HG02763 (cell line): Measurements from ENCODE around the gene COL5A1.
"Not testable (repeated sequence)": the region's sequence is repeated elsewhere in the genome, so short reads cannot be mapped to it uniquely, and the experiment has no call there.

ENCODE experiments used
- ATAC-seq: cut with Tn5 transposase; IDR thresholded peaks from one replicate; pipeline ENCODE4 v1.9.1; 2021; ENCODE audit warnings: mild to moderate bottlenecking, moderate library complexity; ENCODE audit not compliant: unreplicated experiment

The COL5A1 gene

DNA sequence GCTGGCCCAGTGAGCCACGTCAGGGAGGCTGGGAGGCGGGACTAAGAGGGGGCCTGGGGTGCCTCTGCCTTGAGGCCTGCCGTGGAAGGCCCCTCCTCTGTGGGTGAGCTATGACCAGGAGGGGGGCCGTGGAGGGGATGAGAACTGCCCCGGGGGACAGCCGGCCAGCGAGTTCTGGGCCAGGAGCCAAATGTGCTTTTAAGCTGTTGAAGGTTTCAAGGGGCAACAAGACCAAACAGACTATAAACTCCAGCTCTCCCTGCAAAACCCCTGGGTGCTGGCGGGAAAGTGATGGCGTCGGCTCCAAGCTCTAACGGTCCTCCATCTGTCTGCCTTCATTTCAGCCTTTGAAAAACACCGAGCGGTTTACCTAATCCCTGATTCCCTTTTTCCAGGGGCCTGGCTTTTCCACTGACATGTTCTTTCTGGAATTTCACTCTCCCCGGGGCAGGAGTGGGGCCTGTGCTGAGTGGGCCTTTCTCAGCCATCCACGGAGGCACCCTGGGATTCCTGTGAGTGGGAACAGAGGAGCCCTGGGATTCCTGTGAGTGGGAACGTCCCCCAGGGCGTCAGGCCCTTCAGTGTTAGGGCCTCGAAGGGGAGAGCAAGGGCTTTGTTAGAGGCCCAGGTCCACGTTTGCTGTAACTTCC is 65.6 kb downstream of the COL5A1 start:
- ATAC-seq, result no peak

DNA sequence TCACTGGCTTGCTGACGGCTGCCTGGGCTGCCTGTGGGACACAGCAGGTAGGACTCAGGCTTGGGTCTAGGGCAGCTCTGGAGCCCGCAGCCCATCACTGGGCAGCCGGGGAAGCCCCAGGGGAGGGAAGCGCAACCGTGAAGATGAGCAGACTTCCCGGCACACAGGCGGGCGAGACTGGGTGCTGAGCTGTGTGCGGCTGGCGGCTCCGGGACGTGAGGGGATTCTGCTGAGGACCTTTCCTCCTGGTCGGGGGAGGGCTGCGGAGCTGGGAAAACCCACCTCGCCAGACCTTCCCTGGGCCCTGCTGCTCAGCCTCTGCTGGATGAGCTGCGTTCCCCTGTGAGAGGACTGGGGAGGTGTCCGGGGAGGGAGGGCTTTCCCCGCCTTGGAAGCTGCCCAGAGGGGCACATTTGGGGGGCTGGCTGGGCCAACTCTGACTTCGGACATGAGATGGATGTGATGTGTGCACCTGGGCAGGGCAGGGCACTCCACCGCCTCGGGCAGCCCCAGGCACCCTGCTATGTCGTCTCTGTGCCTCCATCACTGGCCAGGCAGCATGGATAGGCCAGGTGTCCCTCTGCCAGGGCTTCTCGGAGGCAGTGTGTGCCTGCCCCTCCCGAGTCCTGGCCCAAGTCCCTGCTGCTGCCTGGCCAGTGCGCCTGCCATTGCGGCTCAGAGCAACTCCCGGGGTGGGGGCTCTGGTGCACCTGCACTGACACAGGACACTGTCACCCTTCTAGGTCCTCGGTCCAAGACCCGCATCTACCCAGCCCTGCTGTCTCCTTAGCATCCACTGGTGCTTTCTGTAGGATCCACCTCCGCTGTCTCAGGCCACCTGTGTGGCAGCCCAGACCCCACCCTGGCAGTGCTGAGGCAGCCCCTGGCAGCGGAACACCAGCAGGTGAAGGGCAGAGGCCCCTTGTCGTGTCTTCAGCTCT is 66.4 kb downstream of the COL5A1 start:
- ATAC-seq, result no peak

DNA sequence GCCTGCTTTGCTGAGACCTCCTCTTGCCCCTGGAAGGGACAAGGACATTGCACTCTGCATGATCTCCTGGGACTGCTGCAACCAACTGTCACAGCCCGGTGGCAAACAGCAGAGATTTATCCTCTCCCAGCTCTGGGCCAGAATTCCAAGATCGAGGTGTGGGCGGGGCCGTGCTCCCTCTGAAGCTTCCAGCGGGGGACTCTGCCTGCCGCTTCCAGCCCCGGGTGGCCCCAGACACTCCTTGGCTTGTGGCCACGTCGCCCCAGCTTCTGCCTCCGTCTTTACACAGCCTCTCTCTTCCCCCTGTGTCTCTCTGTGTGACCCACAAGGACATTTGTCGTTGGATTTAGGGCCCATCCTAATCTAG is 67.1 kb downstream of the COL5A1 start:
- ATAC-seq, result no peak

DNA sequence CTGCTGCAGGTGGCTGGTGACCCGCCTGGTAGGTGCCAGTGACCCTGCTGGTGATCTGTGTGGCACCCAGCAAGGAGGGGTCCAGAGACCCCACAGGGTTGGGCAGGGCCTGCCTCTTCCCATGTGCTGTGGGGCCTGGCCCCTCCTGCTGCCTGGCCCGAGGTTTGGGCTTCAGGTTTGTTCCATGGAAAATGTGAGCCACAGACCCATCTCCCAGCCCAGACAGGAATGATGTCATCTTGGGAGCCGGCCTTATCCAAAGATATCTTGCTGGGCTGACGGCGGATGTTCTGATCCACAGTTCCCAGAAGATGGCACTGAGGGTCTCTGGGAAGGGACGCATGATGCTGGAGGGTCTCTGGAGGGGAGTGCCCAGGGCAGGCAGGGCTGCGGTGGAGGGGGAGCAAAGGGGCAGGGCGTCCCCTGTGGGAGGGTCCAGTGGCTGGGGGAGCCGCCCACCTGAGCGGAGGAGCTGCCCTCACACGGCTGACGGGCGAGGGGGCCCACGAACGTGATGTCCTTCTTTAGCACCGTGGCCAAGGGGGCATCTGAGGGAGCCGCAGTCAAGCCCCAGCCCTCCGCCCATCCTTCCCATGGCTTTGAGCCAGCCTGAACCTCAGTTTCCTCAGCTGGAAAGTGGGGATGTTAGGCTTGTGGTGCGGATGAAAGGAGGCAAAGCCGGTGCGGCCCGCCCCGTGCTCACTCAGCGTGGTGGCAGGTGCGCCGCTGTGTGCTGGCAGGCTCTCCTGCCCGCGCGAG is 68.1 kb downstream of the COL5A1 start:
- no peak for ATAC-seq

DNA sequence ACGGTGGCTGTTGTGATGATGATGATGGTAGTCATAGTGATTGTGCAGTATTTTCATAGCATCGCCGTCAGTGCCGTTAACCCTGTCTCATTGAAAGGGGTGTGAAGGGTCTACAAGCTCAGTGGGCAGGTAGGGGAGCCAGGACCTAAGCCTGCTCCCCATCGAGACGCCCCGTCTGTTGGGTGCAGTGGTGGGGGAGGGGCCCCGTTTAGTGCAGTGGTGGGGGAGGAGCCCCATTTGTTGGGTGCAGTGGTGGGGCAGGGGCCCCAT is 68.6 kb downstream of the COL5A1 start:
- ATAC-seq, result no peak

DNA sequence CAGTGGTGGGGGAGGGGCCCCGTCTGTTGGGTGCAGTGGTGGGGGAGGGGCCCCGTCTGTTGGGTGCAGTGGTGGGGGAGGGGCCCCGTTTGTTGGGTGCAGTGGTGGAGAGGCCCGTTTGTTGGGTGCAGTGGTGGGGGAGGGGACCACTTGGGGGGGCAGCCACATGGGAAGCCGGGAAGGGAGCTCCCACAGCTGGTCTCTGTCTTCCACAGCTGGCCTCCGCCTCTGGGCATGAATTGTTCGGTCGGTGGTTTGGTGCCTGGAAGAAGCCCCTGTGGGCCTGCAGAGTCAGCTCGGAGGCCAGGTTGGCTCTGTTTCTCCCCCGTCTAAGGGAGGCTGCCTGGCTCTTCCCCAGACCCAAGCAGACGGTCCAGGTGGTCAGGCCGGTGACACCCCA is 69.3 kb downstream of the COL5A1 start:
- ATAC-seq, result no peak

DNA sequence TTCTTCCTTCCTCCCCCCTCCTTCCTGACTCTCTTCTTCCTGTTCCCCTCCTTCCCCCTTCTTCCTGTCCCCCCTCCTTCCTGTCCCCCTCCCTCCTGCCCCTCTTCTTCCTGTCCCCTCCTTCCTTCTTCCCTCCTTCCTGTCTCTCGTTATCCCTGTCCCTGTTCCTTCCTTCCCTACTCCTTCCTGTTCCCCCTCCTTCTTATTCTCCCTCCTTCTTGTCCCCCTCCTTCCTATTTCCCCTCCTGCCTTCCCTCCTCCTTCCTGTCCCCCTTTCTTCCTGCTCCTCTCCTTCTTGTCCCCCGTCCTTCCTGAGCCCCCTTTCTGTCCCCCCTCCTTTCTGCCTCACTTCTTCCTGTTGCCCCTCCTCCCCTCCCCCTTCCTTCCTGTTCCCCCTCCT is 70.6 kb downstream of the COL5A1 start:
- no peak for ATAC-seq

DNA sequence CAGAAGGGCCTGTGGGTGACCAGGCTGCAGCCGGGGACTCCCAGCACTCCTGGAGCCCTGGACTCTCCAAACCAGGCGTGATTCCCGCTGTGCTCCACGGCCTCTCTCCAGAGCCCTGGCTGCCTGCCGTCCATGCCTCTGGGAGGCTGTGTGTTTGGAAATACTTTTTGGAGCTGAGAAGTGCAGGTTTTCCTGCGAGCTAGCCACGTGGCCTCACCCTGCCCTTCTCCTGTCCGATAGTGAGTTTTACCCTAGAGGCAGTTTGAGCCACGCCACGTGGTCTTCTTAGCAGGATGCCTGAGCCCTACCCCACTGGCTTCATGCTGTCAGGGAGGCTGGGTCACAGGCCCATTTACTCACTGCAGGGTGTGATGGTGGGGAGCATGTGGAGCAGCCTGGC is 71.3 kb downstream of the COL5A1 start:
- no peak for ATAC-seq

DNA sequence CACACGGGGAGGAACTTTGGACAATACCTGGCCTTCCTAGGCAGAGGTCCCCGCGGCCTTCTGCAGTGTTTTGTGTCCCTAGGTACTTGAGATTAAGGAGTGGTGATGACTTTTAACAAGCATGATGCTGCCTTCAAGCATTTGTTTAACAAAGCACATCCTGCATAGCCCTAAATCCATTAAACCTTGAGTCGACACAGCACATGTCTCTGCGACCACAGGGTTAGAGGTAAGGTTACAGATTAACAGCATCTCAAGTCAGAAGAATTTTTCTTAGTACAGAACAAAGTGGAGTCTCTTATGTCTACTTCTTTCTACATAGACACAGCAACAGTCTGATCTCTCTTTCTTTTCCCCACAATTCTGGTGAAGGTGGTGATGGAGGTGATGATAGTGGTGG is 73.9 kb downstream of the COL5A1 start:
- not testable (repeated sequence) for ATAC-seq

DNA sequence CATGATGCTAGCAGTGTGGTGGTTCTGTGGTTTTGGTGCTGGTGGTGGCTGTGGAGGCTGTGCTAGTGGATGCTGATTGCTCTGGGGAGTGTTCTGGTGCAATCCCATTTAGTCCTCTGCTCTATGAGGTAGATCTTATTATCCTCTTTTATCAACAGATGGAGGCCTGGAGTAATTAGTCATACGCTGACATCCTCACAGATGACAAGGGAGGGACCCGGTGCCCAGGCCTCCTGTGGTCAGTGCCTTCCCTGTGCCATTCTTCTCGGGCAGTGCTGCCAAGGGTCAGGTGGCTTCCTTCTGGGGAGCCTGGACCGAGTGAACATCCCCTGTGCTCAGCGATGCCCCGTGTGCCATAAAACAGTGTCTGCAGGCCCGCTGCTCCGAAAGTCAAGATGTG is 74.5 kb downstream of the COL5A1 start:
- ATAC-seq, result no peak

DNA sequence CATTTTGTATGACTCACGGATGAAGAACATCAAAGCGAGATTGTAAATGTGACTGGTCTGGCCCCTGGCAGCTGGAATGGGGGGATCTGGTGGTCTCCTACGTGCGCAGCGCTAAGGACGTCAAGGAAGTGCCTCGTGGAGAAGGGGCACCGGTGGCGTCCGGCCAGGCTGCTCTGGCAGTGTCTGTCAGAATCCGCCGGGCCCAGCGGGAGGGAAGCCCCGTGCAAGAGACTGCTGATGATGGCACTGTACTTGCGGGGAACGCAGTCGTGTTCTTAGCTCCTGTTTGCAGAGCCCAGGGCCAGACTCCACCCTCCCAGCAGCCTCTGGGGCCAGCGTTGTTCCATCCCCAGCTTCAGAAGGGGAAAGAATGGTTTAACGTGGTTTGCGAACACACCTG is 75.5 kb downstream of the COL5A1 start:
- no peak for ATAC-seq

DNA sequence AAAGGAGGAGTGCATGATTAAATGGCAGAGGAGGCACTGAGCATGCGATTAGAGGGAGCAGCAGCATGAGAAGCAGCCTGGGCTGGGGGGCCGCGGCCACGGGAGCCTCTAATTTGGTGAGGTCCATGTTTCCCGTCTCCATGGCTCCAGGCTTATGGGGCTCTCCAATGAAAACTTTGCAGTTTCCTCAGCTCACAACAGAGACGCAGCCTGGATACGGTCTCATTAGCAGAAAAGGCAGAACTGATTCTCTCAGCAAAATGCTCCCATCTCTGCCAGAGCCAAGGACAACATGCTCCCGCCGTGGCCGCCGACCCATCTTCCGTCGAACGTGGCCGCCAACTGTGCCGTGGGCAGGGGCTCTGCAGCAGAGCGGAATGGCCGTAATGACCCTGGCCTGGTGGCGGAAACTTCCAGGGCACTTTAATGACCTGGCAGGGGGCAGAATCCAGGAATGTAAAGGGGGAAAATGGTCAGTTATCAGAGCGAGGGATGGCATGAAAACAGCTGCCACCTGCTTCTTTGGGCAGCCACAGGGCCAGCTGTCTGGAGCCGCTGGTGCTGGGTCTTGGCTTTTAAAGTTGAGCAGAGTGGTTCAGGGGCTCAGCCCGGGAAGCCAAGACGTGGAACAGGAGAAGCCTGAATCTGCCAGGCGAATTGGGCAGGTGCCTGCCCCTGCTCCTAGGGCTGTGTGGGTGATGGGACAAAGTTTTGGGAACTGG is 76.5 kb downstream of the COL5A1 start:
- no peak for ATAC-seq

DNA sequence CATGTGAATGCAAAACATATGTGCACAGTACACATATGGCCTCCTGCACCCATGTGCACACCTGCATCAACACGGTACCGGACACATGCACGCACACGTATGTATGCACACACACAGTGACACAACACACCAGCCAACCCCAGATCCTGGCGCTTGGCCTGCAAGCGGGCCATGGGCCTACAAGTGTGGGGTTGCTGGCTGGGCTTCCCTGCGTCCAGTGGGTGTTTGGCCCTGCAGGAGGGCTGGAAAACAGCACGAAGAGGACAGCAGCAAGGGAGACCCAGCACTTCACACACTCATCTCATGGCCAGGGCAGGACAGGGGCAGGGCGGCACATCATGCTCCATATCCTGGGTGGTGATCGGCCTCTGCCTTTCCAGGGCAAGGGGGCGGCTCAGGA is 77.7 kb downstream of the COL5A1 start:
- ATAC-seq, result no peak

DNA sequence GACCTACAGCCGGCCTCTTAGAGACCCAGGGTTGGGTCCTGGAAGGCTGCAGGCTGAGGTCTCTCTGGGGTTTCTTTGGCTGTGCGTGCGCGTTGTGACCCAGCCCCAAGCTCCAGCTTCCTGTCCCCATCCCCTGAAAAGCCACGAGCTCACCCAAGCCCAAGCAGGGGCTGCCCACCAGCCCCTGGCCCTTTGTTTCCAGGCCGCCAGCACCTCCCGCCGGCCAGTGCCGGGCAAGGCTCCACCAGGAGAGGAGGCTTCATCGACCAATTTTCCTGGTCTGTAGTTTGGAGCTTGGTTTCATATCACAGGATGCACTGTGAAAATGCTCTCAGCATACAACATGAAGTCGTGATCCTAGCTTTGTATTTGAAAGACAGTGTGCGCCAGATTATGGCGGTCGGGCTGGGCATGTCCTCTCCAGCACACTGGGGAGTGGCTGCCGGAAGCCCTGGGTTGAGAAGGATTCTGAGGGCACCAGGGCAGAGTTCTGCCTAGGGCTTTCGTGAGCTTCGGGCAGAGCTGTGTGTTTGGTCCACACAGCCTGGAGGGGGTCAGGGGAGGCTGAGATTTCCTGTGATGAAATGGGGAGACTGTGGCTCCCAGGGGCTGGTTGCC is 78.6 kb downstream of the COL5A1 start:
- no peak for ATAC-seq

DNA sequence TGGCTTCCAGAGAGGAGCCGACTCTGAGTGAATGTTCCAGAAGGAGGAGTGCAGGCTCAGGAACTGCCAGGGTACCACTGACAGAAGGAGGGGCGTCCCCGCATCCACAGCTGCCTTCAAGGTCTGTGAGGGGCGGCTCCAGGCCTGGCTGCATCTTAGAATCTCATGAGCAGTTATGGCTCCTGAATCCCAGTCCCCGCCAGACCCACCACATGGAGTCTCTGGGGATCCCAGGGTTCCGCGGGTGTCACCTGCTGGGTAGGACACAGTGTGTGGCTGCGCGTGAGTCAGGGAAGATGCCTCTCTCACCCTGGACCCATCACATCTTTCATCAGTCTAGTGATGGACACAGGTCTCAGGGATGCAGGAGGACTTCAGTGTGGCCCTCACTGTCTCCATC is 79.2 kb downstream of the COL5A1 start:
- ATAC-seq, result no peak

DNA sequence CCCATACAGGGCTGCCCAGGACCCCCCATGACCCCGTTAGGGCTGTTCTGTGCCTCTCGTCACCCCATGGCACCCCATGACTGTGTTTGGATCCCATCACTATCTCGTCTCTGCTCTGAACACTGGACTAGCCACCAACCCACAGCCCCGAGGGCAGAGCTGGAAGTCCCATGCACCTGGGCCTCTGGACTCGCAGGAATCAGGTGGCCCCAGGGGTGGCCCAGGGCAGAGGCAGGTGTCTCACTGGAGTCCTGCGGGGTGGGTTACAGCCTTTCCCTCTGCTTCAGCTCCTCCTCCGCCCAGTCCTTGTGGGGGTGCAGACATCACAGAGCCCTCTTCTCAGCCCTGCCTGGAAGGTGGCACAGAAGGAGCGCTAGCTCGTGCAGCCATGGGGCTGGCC is 79.7 kb downstream of the COL5A1 start:
- ATAC-seq, result no peak

DNA sequence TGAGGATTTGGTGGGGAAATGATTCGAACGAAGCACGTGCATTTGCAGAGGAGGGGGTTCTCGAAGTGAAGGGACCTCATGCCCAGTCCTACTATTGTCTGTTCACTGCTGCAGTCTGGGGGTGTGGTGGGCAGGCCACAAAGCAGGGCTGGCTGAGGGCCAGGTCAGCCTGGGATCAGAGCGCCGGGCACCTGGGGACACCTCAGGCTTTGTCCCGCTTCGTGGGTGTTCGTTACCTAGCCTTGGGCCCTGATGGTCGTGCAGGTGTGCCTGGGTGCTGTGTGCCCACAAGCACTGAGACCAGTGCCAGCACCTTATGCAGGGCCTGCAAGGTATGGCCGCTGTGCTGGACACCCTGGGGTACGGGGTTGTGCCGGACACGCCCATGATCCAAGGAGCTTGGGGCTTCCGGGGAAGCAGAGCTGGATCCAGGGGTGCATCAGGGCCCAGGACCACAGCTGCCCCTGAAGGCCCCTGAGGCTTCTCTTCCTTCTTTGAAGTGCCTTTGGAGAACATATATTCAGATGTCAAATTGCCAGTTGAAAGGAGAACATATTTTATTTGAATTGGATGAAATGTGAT is 80.6 kb downstream of the COL5A1 start:
- no peak for ATAC-seq

DNA sequence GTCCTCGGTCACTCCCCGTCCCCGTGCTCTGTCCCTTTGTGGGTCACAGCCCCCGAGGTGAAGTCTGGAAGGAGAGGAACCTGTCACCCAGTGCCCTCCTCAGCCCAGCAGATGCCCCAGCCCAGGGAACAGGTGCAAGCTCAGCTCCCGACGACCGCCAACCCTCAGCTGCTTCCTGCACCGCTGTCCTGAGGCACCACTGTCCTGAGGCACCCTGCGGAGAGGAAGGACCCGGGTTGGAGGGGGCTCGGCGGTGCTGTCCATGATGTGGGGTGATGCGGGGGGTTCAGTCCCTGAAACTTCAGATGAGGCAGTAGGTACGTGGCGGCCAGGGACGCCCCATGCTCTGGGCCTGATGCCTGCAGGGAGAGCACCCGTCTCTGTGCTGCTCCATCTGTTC is 81.4 kb downstream of the COL5A1 start:
- no peak for ATAC-seq

DNA sequence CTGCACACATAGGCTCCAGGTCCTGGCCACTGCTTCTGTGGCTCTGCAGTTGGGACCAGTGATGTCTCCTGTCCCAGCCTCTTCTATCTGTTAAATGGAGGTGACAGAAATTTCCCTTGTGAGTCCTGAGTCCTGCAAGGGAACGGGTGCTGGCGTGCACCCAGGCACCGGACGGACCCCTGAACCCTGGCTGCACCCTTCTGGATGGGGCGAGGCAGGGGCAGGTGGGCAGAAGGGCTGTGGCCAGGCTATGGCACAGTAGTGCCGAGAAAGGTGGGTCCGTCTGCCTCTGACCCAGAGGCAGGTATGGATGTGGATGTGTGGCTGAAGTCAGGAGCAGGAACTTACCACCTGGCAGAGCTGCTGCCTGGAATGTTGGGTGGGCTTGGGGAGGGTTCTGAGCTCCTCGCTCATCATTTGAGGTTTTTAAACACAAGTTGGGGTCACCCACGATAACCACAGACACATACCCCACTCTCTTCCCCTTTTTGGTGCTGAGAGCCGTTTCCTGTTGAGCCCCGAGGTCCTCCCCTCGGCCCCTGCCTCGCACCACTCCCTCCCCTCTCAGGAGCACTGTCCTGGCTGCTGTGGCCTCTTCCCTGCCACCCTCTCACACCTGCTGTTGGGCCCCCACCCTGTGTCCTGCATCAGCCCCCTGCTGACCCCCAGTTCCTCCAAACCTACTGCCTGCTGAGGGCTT is 82.0 kb downstream of the COL5A1 start:
- ATAC-seq, result no peak
